Testis (tissue), 3 donors: ENCODE results near the gene PLEKHN1. TPM values are rescaled to one million over a fixed set of nuclear protein-coding genes. Genes with fewer than 3 reads are reported as not detected.
A peak's percentile ranks its signal among the peaks of the same experiment; 100 is the strongest.
"Not testable (repeated sequence)": the region's sequence is repeated elsewhere in the genome, so short reads cannot be mapped to it uniquely, and the experiment has no call there.

ENCODE experiments used
- DNase-seq: peaks from one replicate; pipeline ENCODE4 v3.0.0-alpha.2; 2019
- H3K27ac ChIP-seq, 2 donors: fragments of 200-600 bp; sonication (generic); one replicate each; pipeline ENCODE4 v1.5.1; 2019
- H3K27me3 ChIP-seq: fragments of 200-600 bp; sonication (generic); one replicate; pipeline ENCODE4 v1.5.1; 2019
- H3K36me3 ChIP-seq: fragments of 200-600 bp; sonication (generic); one replicate; pipeline ENCODE4 v1.5.1; 2017; ENCODE audit warnings: low read depth; ENCODE audit errors: missing control alignments
- H3K4me1 ChIP-seq: fragments of 200-600 bp; sonication (generic); one replicate; pipeline ENCODE4 v1.5.1; 2019
- H3K4me3 ChIP-seq, 2 donors: fragments of 200-600 bp; sonication (generic); one replicate each; pipeline ENCODE4 v1.5.1; 2017 to 2019
- H3K9me3 ChIP-seq: fragments of 200-600 bp; sonication (generic); one replicate; pipeline ENCODE4 v1.5.1; 2017
- POLR2A ChIP-seq: fragments of 450-650 bp; IDR thresholded peaks from one replicate; pipeline ENCODE4 v1.6.1; 2017; ENCODE audit warnings: antibody characterized with exemption, mild to moderate bottlenecking, moderate library complexity
- WGBS, 2 donors: methylation state at CpG; one replicate each; pipeline ENCODE4 v1.1.5; 2018; 5-methylcytosine and 5-hydroxymethylcytosine counted together
- intact Hi-C: fragments of 100-400 bp; cut with DNase I; formaldehyde crosslinking; loops from one replicate; pipeline ENCODE4 v1.15.1; 2023; ENCODE audit warnings: low total_unique reads
- polyA plus RNA-seq: library from polyadenylated mRNA; stranded (reverse); fragments of 350-450 nt; fragmentation: Illumina TruSeq; extraction: RNeasy Lipid Tissue Mini Kit (QIAGEN cat#74804); gene quantifications from one replicate; pipeline ENCODE4 v1.2.3, GENCODE V29; 2014; ENCODE audit warnings: low read depth, low replicate concordance; ENCODE audit not compliant: insufficient read depth
- total RNA-seq, 2 donors: library from RNA; depleted of rRNA; stranded (reverse); fragments of >200 nt; gene quantifications; one replicate each; pipeline ENCODE4 v1.2.3, GENCODE V29; 2016
- TF ChIP-seq, protein P1 (sequence below), 3 experiments: fragments of 450-650 bp in 2 of 3; fragments of 200-600 bp in 1 of 3; sonication (generic) in 1 of 3; IDR thresholded peaks; one replicate each; pipeline ENCODE4 v1.5.1; 2016 to 2019; ENCODE audit warnings: antibody characterized with exemption in 3 of 3, mild to moderate bottlenecking in 2 of 3, moderate library complexity in 1 of 3

The PLEKHN1 gene
- total and polyA plus RNA-seq, 3 donors from 2014 or later = 0.21 to 0.56 (median 0.47) TPM

GRCh38 chr1:1014799-1015681 lies 48.8 kb downstream of the PLEKHN1 start:
- Histone ChIP-seq H3K27ac (no peak overlapping the region), H3K27me3 (no peaks in the 10 kb centered on the region), H3K4me3 (no peak overlapping the region), H3K4me1 (peaks cover 14% of the 10 kb centered on the region), H3K36me3 (no peaks in the 10 kb centered on the region), H3K9me3 (no peaks in the 10 kb centered on the region)
- no peak for DNase-seq
- no peak for TF ChIP-seq POLR2A
- TF ChIP-seq, protein P1, sequence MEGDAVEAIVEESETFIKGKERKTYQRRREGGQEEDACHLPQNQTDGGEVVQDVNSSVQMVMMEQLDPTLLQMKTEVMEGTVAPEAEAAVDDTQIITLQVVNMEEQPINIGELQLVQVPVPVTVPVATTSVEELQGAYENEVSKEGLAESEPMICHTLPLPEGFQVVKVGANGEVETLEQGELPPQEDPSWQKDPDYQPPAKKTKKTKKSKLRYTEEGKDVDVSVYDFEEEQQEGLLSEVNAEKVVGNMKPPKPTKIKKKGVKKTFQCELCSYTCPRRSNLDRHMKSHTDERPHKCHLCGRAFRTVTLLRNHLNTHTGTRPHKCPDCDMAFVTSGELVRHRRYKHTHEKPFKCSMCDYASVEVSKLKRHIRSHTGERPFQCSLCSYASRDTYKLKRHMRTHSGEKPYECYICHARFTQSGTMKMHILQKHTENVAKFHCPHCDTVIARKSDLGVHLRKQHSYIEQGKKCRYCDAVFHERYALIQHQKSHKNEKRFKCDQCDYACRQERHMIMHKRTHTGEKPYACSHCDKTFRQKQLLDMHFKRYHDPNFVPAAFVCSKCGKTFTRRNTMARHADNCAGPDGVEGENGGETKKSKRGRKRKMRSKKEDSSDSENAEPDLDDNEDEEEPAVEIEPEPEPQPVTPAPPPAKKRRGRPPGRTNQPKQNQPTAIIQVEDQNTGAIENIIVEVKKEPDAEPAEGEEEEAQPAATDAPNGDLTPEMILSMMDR (IDR thresholded peaks at IDR 0.05) = no peak
- intact Hi-C loops = no loop called here
- WGBS, 2 donors = 76 to 91% methylated on average over 17 to 20 of the region's 20 CpGs

DNA sequence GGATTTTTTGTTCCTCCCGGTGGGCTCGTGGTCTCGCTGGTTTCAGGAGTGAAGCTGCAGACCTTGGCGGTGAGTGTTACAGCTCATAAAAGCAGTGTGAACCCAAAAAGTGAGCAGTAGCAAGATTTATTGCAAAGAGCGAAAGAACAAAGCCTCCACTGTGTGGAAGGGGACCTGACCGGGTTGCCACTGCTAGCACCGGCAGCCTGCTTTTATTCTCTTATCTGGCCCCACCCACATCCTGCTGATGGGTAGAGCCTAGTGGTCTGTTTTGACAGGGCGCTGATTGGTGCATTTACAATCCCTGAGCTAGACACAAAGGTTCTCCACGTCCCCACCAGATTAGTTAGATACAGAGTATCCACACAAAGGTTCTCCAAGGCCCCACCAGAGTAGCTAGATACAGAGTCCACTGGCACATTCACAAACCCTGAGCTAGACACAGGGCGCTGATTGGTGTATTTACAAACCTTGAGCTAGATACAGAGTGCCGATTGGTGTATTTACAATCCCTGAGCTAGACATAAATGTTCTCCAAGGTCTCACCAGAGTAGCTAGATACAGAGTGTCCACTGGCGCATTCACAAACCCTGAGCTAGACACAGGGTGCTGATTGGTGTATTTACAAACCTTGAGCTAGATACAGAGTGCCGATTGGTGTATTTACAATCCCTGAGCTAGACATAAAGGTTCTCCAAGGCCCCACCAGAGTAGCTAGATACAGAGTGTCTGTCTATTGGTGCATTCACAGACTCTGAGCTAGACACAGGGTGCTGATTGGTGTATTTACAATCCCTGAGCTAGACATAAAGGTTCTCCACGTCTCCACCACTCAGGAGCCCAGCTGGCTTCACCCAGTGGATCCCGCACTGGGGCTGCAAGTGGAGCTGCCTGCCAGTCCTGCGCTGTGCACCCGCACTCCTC lies 51.4 kb downstream of the PLEKHN1 start:
- peak; percentile 88 for DNase-seq
- peak overlapping the region; percentile 59 to 63 for H3K27ac ChIP-seq
- H3K4me3 ChIP-seq, H3K9me3 ChIP-seq, H3K36me3 ChIP-seq, H3K27me3 ChIP-seq, intact Hi-C loops: not testable (repeated sequence)
- WGBS, 2 donors = 59 to 69% methylated on average over 14 to 17 of the region's 17 CpGs
- peaks cover 25% of the 10 kb centered on the region for H3K4me1 ChIP-seq

DNA sequence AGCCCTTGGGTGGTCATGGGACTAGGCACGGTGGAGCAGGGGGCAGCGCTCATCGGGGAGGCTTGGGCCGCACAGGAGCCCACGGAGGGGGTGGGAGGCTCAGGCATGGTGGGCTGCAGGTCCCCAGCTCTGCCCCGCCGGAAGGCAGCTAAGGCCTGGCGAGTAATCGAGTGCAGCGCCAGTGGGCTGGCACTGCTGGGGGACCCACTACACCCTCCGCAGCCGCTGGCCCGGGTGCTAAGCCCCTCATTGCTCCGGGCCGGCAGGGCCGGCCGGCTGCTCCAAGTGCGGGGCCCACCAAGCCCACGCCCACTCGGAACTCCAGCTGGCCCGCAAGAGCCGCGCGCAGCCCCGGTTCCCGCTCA lies 52.0 kb downstream of the PLEKHN1 start:
- H3K4me3 ChIP-seq, DNase-seq, H3K27me3 ChIP-seq, intact Hi-C loops, H3K9me3 ChIP-seq, H3K36me3 ChIP-seq: not testable (repeated sequence)
- H3K4me1 ChIP-seq = peaks cover 25% of the 10 kb centered on the region
- peak overlapping the region in 1 of 2 donors; percentile 24 for H3K27ac ChIP-seq
- 50 to 68% methylated on average over 2 to 26 of the region's 26 CpGs for WGBS, 2 donors

GRCh38 chr1:1019122-1019999 lies 53.1 kb downstream of the PLEKHN1 start:
- Histone ChIP-seq H3K36me3 (no peaks in the 10 kb centered on the region), H3K9me3 (no peaks in the 10 kb centered on the region), H3K4me3 (peak overlapping the region; percentile 63 to 78), H3K27ac (peak overlapping the region in 1 of 2 donors; percentile 93), H3K27me3 (no peaks in the 10 kb centered on the region), H3K4me1 (peaks cover 16% of the 10 kb centered on the region)
- TF ChIP-seq, protein P1 (IDR thresholded peaks at IDR 0.05) = peak; percentile 31 to 39 (median 37)
- TF ChIP-seq POLR2A = no peak
- intact Hi-C loops = no loop called here
- 1 to 19% methylated on average over 6 to 55 of the region's 91 CpGs for WGBS, 2 donors
- peak; percentile 84 for DNase-seq

DNA sequence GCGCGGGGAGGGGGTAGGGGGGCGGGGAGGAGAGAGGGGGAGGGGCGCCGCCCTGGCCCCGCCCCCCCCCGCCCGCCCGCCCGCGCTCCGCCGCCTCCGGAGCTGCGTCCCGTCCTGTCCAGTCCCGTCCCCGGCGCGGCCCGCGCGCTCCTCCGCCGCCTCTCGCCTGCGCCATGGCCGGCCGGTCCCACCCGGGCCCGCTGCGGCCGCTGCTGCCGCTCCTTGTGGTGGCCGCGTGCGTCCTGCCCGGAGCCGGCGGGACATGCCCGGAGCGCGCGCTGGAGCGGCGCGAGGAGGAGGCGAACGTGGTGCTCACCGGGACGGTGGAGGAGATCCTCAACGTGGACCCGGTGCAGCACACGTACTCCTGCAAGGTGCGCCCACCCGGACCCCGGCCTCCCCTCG lies 53.7 kb downstream of the PLEKHN1 start, which contains the start of gene AGRN:
Gene AGRN, plus strand, starts transcription at position 121 of the 405 bp plus-strand sequence. Its CDS starts 53 bp downstream, at position 174.
- peak within 1 kb of the TSS; percentile 63 to 78 for H3K4me3 ChIP-seq
- H3K36me3 ChIP-seq = no peaks in the 10 kb centered on the region
- peaks cover 20% of the 10 kb centered on the region for H3K4me1 ChIP-seq
- intact Hi-C loops = no loop called here
- peak within 1 kb of the TSS in 1 of 2 donors; percentile 93 for H3K27ac ChIP-seq
- H3K9me3 ChIP-seq = no peaks in the 10 kb centered on the region
- TF ChIP-seq, protein P1 (IDR thresholded peaks at IDR 0.05) = no peak
- no peak for TF ChIP-seq POLR2A
- no peaks in the 10 kb centered on the region for H3K27me3 ChIP-seq
- 0% methylated on average over 48 of the region's 58 CpGs; no CpG with 5 or more reads in 1 of the 2 donors for WGBS, 2 donors
- DNase-seq = no peak
